HepG2 (cell line): Measurements from ENCODE around the gene TACC2. TPM values are rescaled to one million over a fixed set of nuclear protein-coding genes. Genes with fewer than 3 reads are reported as not detected.

Experiments
- ATAC-seq: fragments of 200-7000 bp; cut with Tn5 transposase; 3 replicates; pipeline ENCODE4 v1.9.1; 2020; ENCODE audit warnings: mild to moderate bottlenecking, moderate library complexity
- BruUV-seq: library from RNA; stranded (reverse); fragments of 400-500 nt; replicated peaks from 2 replicates; lab custom pipeline; 2021; lab: Mats Ljungman, UMichigan
- CTCF ChIA-PET: fragments of 300-600 bp; formaldehyde crosslinking; extraction: SDS; loops from one replicate; lab custom pipeline; 2021; ENCODE audit warnings: low total read pairs, inconsistent platforms, low intra/inter-chr PET ratio; lab: Yijun Ruan, JAX
- POLR2A ChIA-PET: fragments of 350-600 bp; sonication (Branson Sonifier 250); formaldehyde crosslinking; loops from one replicate; lab custom pipeline; 2020; ENCODE audit warnings: antibody characterized with exemption, inconsistent platforms; lab: Yijun Ruan, JAX
- DNase-seq: peaks from one replicate; pipeline ENCODE4 v3.0.0-alpha.2; 2015; ENCODE audit warnings: low spot score
- FAIRE-seq: peaks from 3 replicates; lab custom pipeline; 2011; peaks lifted over from hg19 to GRCh38; lab: Jason Lieb, UNC
- H2AFZ ChIP-seq: one replicate; pipeline ENCODE4 v1.6.1; 2011; ENCODE audit warnings: low read length, inconsistent platforms
- H3K27ac ChIP-seq: fragments of 300-600 bp; 3 replicates; pipeline ENCODE4 v1.8.0; 2011; ENCODE audit warnings: mixed run types, mild to moderate bottlenecking, mixed read lengths, low read length, inconsistent platforms; ENCODE audit not compliant: insufficient read depth; ENCODE audit errors: extremely low read length
- H3K27me3 ChIP-seq, 2 experiments: fragments of 200-600 bp in 1 of 2; 2 replicates in 1 of 2; 3 replicates in 1 of 2; pipeline versions ENCODE4 v1.6.0 to v1.8.0; 2011; ENCODE audit warnings: low read length in 2 of 2, mild to moderate bottlenecking in 2 of 2, moderate library complexity in 2 of 2, inconsistent platforms in 1 of 2; ENCODE audit not compliant: insufficient read depth in 2 of 2, control insufficient read depth in 1 of 2
- H3K36me3 ChIP-seq, 2 experiments: fragments of 200-600 bp in 1 of 2; replicated peaks in 1 of 2; 2 replicates in 1 of 2; 3 replicates in 1 of 2; pipeline versions ENCODE4 v1.5.1 to v1.8.0; 2011; ENCODE audit warnings: low read length in 2 of 2, inconsistent platforms in 1 of 2; ENCODE audit not compliant: insufficient read depth in 2 of 2, control insufficient read depth in 1 of 2
- H3K4me1 ChIP-seq: 2 replicates; pipeline ENCODE4 v1.5.1; 2012; ENCODE audit warnings: low read length, inconsistent platforms; ENCODE audit not compliant: insufficient read depth
- H3K4me2 ChIP-seq: 2 replicates; pipeline ENCODE4 v1.6.0; 2011; ENCODE audit warnings: low read depth, low read length, inconsistent platforms
- H3K4me3 ChIP-seq, 3 experiments: fragments of 200-600 bp in 1 of 3; sonication (generic), shearing (Covaris generic) in 1 of 3; replicated peaks in 1 of 3; 2 replicates each; pipeline ENCODE4 v1.5.1; 2011 to 2016; ENCODE audit warnings: low read length in 3 of 3, inconsistent platforms in 2 of 3, low read depth in 2 of 3, mild to moderate bottlenecking in 2 of 3, control low read depth in 1 of 3, mixed read lengths in 1 of 3; ENCODE audit not compliant: insufficient read depth in 1 of 3
- H3K79me2 ChIP-seq: one replicate; pipeline ENCODE4 v1.6.1; 2011; ENCODE audit warnings: low read length, inconsistent platforms; ENCODE audit not compliant: insufficient read depth
- H3K9ac ChIP-seq: 2 replicates; pipeline ENCODE4 v1.6.0; 2011; ENCODE audit warnings: mild to moderate bottlenecking, low read depth, low read length, inconsistent platforms; ENCODE audit not compliant: insufficient read depth
- H3K9me3 ChIP-seq: 2 replicates; pipeline ENCODE4 v1.5.1; 2012; ENCODE audit warnings: mild to moderate bottlenecking, low read length
- H4K20me1 ChIP-seq: 2 replicates; pipeline ENCODE4 v1.6.0; 2011; ENCODE audit warnings: inconsistent platforms, mild to moderate bottlenecking, low read length, moderate library complexity; ENCODE audit not compliant: insufficient read depth
- DNMT3B ChIP-seq: conservative IDR thresholded peaks from 2 replicates; pipeline ENCODE4 v1.6.1; 2016; ENCODE audit warnings: missing biosample characterization, control low read depth
- FUBP1 ChIP-seq: sonication (generic); formaldehyde crosslinking; IDR thresholded peaks from 2 replicates; pipeline ENCODE4 v1.5.1; 2020; ENCODE audit warnings: missing genetic modification reagents, mild to moderate bottlenecking, borderline replicate concordance
- MTF2 ChIP-seq: sonication (generic); formaldehyde crosslinking; IDR thresholded peaks from 2 replicates; pipeline ENCODE4 v1.5.0; 2020; ENCODE audit warnings: missing genetic modification reagents, borderline replicate concordance
- NFE2L2 ChIP-seq: fragments of 150-350 bp; IDR thresholded peaks from 2 replicates; pipeline ENCODE4 v1.6.1; 2014; ENCODE audit warnings: low read length
- REST ChIP-seq, 2 experiments: IDR thresholded peaks; 2 replicates each; pipeline ENCODE4 v1.6.1; 2011 to 2012; ENCODE audit warnings: low read length in 2 of 2, borderline replicate concordance in 1 of 2, low read depth in 1 of 2, mild to moderate bottlenecking in 1 of 2, moderate library complexity in 1 of 2
- SIN3A ChIP-seq: IDR thresholded peaks from 2 replicates; pipeline ENCODE4 v1.6.1; 2011; ENCODE audit warnings: low read depth, mild to moderate bottlenecking, control low read depth, low read length, borderline replicate concordance
- SRSF9 ChIP-seq: fragments of 200-400 bp; formaldehyde crosslinking; IDR thresholded peaks from 2 replicates; pipeline ENCODE4 v1.6.1; 2018; ENCODE audit warnings: borderline replicate concordance, mild to moderate bottlenecking, low read depth, low read length; ENCODE audit not compliant: insufficient read depth, poor library complexity, severe bottlenecking
- ZXDC ChIP-seq: sonication (generic); formaldehyde crosslinking; IDR thresholded peaks from 2 replicates; pipeline ENCODE4 v1.5.0; 2020; ENCODE audit warnings: mild to moderate bottlenecking, missing genetic modification reagents
- whole genome bisulfite sequencing: methylation state at CpG from one replicate; pipeline ENCODE4 v1.1.6; 2017; ENCODE audit warnings: low lambda C conversion rate; 5-methylcytosine and 5-hydroxymethylcytosine counted together
- in situ Hi-C: cut with HindIII; loops from 2 replicates; pipeline ENCODE4 v1.10.0; 2017; ENCODE audit warnings: low pct_unique_long_range_greater_than_20kb; ENCODE audit not compliant: extremely low pct_ligation_motif_present
- intact Hi-C: fragments of 100-400 bp; cut with micrococcal nuclease; formaldehyde crosslinking; loops from one replicate; pipeline ENCODE4 v1.10.0; 2022; ENCODE audit not compliant: unreplicated experiment
- polyA plus RNA-seq, 8 experiments: library from polyadenylated mRNA; depleted of rRNA in 3 of 8; stranded (reverse) in 7 of 8; unstranded in 1 of 8; fragments of >200 nt; fragmentation: Illumina TruSeq in 4 of 8; extraction: Trizol in 4 of 8; gene quantifications; 2 replicates each; pipeline versions ENCODE4 v1.2.1 to v1.2.3, GENCODE V29; 2011 to 2016; ENCODE audit warnings: low read depth in 4 of 8, missing spikeins in 1 of 8, mixed read lengths in 1 of 8; ENCODE audit not compliant: insufficient read depth in 1 of 8
- total RNA-seq, 5 experiments: library from RNA; depleted of rRNA; stranded (reverse); fragments of >200 nt; fragmentation: Illumina TruSeq; extraction: Trizol; gene quantifications; 2 replicates each; pipeline ENCODE4 v1.2.3, GENCODE V29; 2016; ENCODE audit warnings: low read depth in 1 of 5

The TACC2 gene
- total and polyA plus RNA-seq, 2 of the 13 experiments (the other 11 are each of a cell fraction or from before 2014, with no cell fraction given) = 11.8 to 16.0 TPM

GRCh38 chr10:122199689-122200088 lies 210.7 kb downstream of the TACC2 start:
- DNase-seq (no peak), ATAC-seq (no peak; the same call in 2 of the 3 replicates), FAIRE-seq (no peak)
- BruUV-seq = no TSS peak
- TF ChIP-seq NFE2L2 = no peak
- TF ChIP-seq SIN3A = no peak
- TF ChIP-seq FUBP1 = no peak
- no peak for TF ChIP-seq DNMT3B (CRISPR knock-in tag)
- no peak for TF ChIP-seq REST (IDR thresholded peaks at IDR 0.05; ENCODE audit: borderline replicate concordance in 1 of 2, low read depth in 1 of 2, low read length in 2 of 2)
- no peak for TF ChIP-seq ZXDC (CRISPR knock-in tag)
- no peak for TF ChIP-seq MTF2
- TF ChIP-seq SRSF9 = no peak
- Histone ChIP-seq H3K4me2 (no peak overlapping the region), H3K9me3 (no peaks in the 10 kb centered on the region), H2AFZ (no peak overlapping the region), H3K4me3 (no peak overlapping the region), H3K27ac (no peak overlapping the region), H3K9ac (no peak overlapping the region), H3K4me1 (peaks cover 6% of the 10 kb centered on the region; the same call in 1 of the 2 replicates), H3K36me3 (peaks cover 25 to 33% of the 10 kb centered on the region in 2 experiments), H4K20me1 (no peaks in the 10 kb centered on the region), H3K27me3 (no peaks in the 10 kb centered on the region), H3K79me2 (no peaks in the 10 kb centered on the region)
- CTCF ChIA-PET = no interaction called here
- POLR2A ChIA-PET = no interaction called here
- 92% methylated on average over 5 of the region's 6 CpGs for WGBS
- in situ Hi-C loops = no loop called here
- intact Hi-C loops = no loop called here
